ENCODE measurements around the gene SPPL3.

DNA sequence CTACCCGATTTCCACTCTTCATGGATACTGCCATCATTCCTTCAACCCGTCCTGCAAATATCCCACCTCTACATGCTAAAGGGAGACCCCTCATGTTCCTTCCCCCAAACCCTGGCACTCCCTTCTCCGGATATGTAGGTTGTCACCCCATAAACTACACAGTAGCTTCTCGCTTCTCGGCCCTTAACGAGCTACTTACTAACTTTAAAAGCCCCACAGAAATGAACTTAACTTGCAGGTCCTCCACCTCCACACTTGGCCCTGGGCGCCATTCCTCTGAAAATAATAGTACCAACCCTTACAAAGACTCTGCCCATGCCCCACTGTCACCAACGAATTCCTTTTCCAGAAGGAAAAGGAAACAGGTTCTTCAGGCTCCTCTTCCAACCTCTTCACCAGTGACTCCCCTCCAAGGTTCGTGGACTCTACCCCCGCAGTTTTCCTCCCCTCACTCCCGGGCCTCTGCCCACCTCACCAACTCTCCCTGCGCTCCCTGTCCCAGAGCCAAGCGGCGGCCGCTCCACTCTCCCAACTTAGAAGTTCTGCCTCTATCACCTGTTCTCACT lies 1.2 kb downstream of the SPPL3 start:
- TF ChIP-seq, protein P1, sequence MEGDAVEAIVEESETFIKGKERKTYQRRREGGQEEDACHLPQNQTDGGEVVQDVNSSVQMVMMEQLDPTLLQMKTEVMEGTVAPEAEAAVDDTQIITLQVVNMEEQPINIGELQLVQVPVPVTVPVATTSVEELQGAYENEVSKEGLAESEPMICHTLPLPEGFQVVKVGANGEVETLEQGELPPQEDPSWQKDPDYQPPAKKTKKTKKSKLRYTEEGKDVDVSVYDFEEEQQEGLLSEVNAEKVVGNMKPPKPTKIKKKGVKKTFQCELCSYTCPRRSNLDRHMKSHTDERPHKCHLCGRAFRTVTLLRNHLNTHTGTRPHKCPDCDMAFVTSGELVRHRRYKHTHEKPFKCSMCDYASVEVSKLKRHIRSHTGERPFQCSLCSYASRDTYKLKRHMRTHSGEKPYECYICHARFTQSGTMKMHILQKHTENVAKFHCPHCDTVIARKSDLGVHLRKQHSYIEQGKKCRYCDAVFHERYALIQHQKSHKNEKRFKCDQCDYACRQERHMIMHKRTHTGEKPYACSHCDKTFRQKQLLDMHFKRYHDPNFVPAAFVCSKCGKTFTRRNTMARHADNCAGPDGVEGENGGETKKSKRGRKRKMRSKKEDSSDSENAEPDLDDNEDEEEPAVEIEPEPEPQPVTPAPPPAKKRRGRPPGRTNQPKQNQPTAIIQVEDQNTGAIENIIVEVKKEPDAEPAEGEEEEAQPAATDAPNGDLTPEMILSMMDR (IDR thresholded peaks at IDR 0.05): no peak
- TF ChIP-seq POLR2A (IDR thresholded peaks at IDR 0.05): no peak
- no peak for TF ChIP-seq EP300 (IDR thresholded peaks at IDR 0.05)
- no peak for TF ChIP-seq POLR2AphosphoS5 (IDR thresholded peaks at IDR 0.05)

Data from stomach (tissue), 4 donors.